Astrocyte (in vitro differentiated cells and primary cell): ENCODE results near the gene STRBP. TPM values are rescaled to one million over a fixed set of nuclear protein-coding genes. Genes with fewer than 3 reads are reported as not detected.
A peak's percentile ranks its signal among the peaks of the same experiment; 100 is the strongest.

Experiments
- DNase-seq: peaks from one replicate; pipeline ENCODE4 v3.0.0-alpha.2; 2010; ENCODE audit warnings: low read depth
- FAIRE-seq: peaks from 2 replicates; lab custom pipeline; 2011; peaks lifted over from hg19 to GRCh38; lab: Jason Lieb, UNC
- H2AFZ ChIP-seq: 2 replicates; pipeline ENCODE4 v1.6.0; 2012; ENCODE audit warnings: low read depth, low read length, inconsistent platforms
- H3K27ac ChIP-seq: 2 replicates; pipeline ENCODE4 v1.5.1; 2011; ENCODE audit warnings: low read depth, low read length, inconsistent platforms
- H3K27me3 ChIP-seq: 2 replicates; pipeline ENCODE4 v1.6.0; 2011; ENCODE audit warnings: low read length, inconsistent platforms; ENCODE audit not compliant: insufficient read depth
- H3K36me3 ChIP-seq: 2 replicates; pipeline ENCODE4 v1.5.1; 2011; ENCODE audit warnings: low read length, inconsistent platforms; ENCODE audit not compliant: insufficient read depth
- H3K4me1 ChIP-seq: 2 replicates; pipeline ENCODE4 v1.5.1; 2011; ENCODE audit warnings: low read length, inconsistent platforms; ENCODE audit not compliant: insufficient read depth
- H3K4me2 ChIP-seq: 2 replicates; pipeline ENCODE4 v1.6.0; 2012; ENCODE audit warnings: low read length, inconsistent platforms
- H3K4me3 ChIP-seq: 2 replicates; pipeline ENCODE4 v1.5.1; 2011; ENCODE audit warnings: low read depth, mild to moderate bottlenecking, low read length, inconsistent platforms; ENCODE audit not compliant: insufficient read depth
- H3K79me2 ChIP-seq: 2 replicates; pipeline ENCODE4 v1.6.0; 2012; ENCODE audit warnings: mild to moderate bottlenecking, low read length, inconsistent platforms; ENCODE audit not compliant: insufficient read depth
- H3K9ac ChIP-seq: 2 replicates; pipeline ENCODE4 v1.6.0; 2012; ENCODE audit warnings: mild to moderate bottlenecking, low read length, inconsistent platforms
- H3K9me3 ChIP-seq: 2 replicates; pipeline ENCODE4 v1.5.1; 2012; ENCODE audit warnings: low read depth, mild to moderate bottlenecking, low read length, inconsistent platforms; ENCODE audit not compliant: insufficient read depth
- H4K20me1 ChIP-seq: 2 replicates; pipeline ENCODE4 v1.6.0; 2012; ENCODE audit warnings: low read length, inconsistent platforms; ENCODE audit not compliant: insufficient read depth
- H3K27ac Mint-ChIP-seq: one replicate; pipeline ENCODE4 v1.8.0; 2021; ENCODE audit warnings: mild to moderate bottlenecking, mixed read lengths; ENCODE audit not compliant: unreplicated experiment
- H3K27me3 Mint-ChIP-seq: one replicate; pipeline ENCODE4 v1.8.0; 2021; ENCODE audit warnings: low read depth, mixed read lengths; ENCODE audit not compliant: unreplicated experiment
- H3K36me3 Mint-ChIP-seq: one replicate; pipeline ENCODE4 v1.8.0; 2021; ENCODE audit warnings: low read depth, mixed read lengths; ENCODE audit not compliant: unreplicated experiment
- H3K4me1 Mint-ChIP-seq: one replicate; pipeline ENCODE4 v1.8.0; 2021; ENCODE audit warnings: low read depth, mixed read lengths; ENCODE audit not compliant: unreplicated experiment
- H3K4me3 Mint-ChIP-seq: one replicate; pipeline ENCODE4 v1.8.0; 2021; ENCODE audit warnings: mild to moderate bottlenecking, moderate library complexity, mixed read lengths; ENCODE audit not compliant: unreplicated experiment
- H3K9me3 Mint-ChIP-seq: one replicate; pipeline ENCODE4 v1.8.0; 2021; ENCODE audit warnings: mild to moderate bottlenecking, mixed read lengths; ENCODE audit not compliant: unreplicated experiment
- CTCF ChIP-seq: IDR thresholded peaks from 2 replicates; pipeline ENCODE4 v1.5.1; 2011; ENCODE audit warnings: low read depth, mild to moderate bottlenecking, inconsistent platforms, low read length, moderate library complexity; ENCODE audit not compliant: insufficient read depth
- EZH2 ChIP-seq: IDR thresholded peaks from 2 replicates; pipeline ENCODE4 v1.6.1; 2012; ENCODE audit warnings: mild to moderate bottlenecking, low read length, inconsistent platforms; ENCODE audit not compliant: insufficient read depth
- total RNA-seq: library from RNA; stranded (reverse); gene quantifications from 2 replicates; pipeline ENCODE4 v1.2.1, GENCODE V29; 2021

The STRBP gene
- total RNA-seq, 1 donor from 2014 or later, result 13.1 TPM

- H3K27ac ChIP-seq, result no peak overlapping the region
- no peak overlapping the region for H2AFZ ChIP-seq
- no peak overlapping the region for H3K9ac ChIP-seq
- no peak overlapping the region for H3K27ac Mint-ChIP-seq
- H3K4me3 ChIP-seq, result no peak overlapping the region
- FAIRE-seq, result no peak
- H3K27me3 Mint-ChIP-seq, result no peaks in the 10 kb centered on the region
- H3K36me3 ChIP-seq, result peaks cover 10% of the 10 kb centered on the region
- H3K9me3 ChIP-seq, result no peaks in the 10 kb centered on the region
- peaks cover 6% of the 10 kb centered on the region for H3K36me3 Mint-ChIP-seq
- H4K20me1 ChIP-seq, result peaks cover 4% of the 10 kb centered on the region
- no peaks in the 10 kb centered on the region for H3K9me3 Mint-ChIP-seq
- peaks cover 5% of the 10 kb centered on the region for H3K4me1 ChIP-seq
- DNase-seq, result no peak
- no peaks in the 10 kb centered on the region for H3K79me2 ChIP-seq
- H3K4me3 Mint-ChIP-seq, result no peak overlapping the region
- peaks cover 6% of the 10 kb centered on the region for H3K4me1 Mint-ChIP-seq
- TF ChIP-seq CTCF (no peak), EZH2 (no peak)
- H3K27me3 ChIP-seq, result no peaks in the 10 kb centered on the region
- no peak overlapping the region for H3K4me2 ChIP-seq
Measured at GRCh38 chr9:123083680-123084079, 184.7 kb downstream of the STRBP start.

- peaks cover 6% of the 10 kb centered on the region for H3K4me1 Mint-ChIP-seq
- TF ChIP-seq EZH2 (no peak), CTCF (peak; percentile 74)
- no peaks in the 10 kb centered on the region for H3K27me3 ChIP-seq
- H2AFZ ChIP-seq, result no peak overlapping the region
- H3K9ac ChIP-seq, result no peak overlapping the region
- peaks cover 13% of the 10 kb centered on the region for H3K36me3 ChIP-seq
- H3K4me3 Mint-ChIP-seq, result no peak overlapping the region
- H3K4me2 ChIP-seq, result no peak overlapping the region
- no peaks in the 10 kb centered on the region for H3K9me3 ChIP-seq
- no peak for FAIRE-seq
- H4K20me1 ChIP-seq, result peaks cover 4% of the 10 kb centered on the region
- no peaks in the 10 kb centered on the region for H3K9me3 Mint-ChIP-seq
- H3K27me3 Mint-ChIP-seq, result no peaks in the 10 kb centered on the region
- H3K4me1 ChIP-seq, result peaks cover 5% of the 10 kb centered on the region
- H3K36me3 Mint-ChIP-seq, result peaks cover 6% of the 10 kb centered on the region
- no peak overlapping the region for H3K27ac ChIP-seq
- H3K27ac Mint-ChIP-seq, result no peak overlapping the region
- H3K79me2 ChIP-seq, result no peaks in the 10 kb centered on the region
- no peak overlapping the region for H3K4me3 ChIP-seq
- DNase-seq, result peak; percentile 16
Measured at GRCh38 chr9:123081824-123082223, 186.6 kb downstream of the STRBP start.

- no peak overlapping the region for H3K9ac ChIP-seq
- TF ChIP-seq CTCF (no peak), EZH2 (no peak)
Measured at GRCh38 chr9:123080444-123080843, 187.9 kb downstream of the STRBP start.

More at GRCh38 chr9:123080444-123080843, 187.9 kb downstream of the STRBP start:
- Histone ChIP-seq H3K9me3 (no peaks in the 10 kb centered on the region), H3K27ac (no peak overlapping the region), H3K27me3 (no peaks in the 10 kb centered on the region), H3K36me3 (peaks cover 14% of the 10 kb centered on the region), H3K79me2 (no peaks in the 10 kb centered on the region), H3K4me3 (no peak overlapping the region), H3K4me2 (no peak overlapping the region), H4K20me1 (no peaks in the 10 kb centered on the region), H2AFZ (no peak overlapping the region), H3K4me1 (peaks cover 5% of the 10 kb centered on the region)
- no peak overlapping the region for H3K27ac Mint-ChIP-seq
- H3K4me3 Mint-ChIP-seq, result no peak overlapping the region
- peaks cover 6% of the 10 kb centered on the region for H3K36me3 Mint-ChIP-seq
- FAIRE-seq (no peak), DNase-seq (no peak)
- H3K27me3 Mint-ChIP-seq, result no peaks in the 10 kb centered on the region
- H3K9me3 Mint-ChIP-seq, result no peaks in the 10 kb centered on the region
- H3K4me1 Mint-ChIP-seq, result peaks cover 6% of the 10 kb centered on the region
